ENCODE measurements around the gene ANO4.

- TF ChIP-seq EZH2 (IDR thresholded peaks at IDR 0.05) (no peak), POLR2AphosphoS5 (IDR thresholded peaks at IDR 0.05; ENCODE audit: borderline replicate concordance, low read depth, low read length) (no peak)
Observed at GRCh38 chr12:100830003-100830795, 35.6 kb downstream of the ANO4 start.
